ENCODE data around the gene SVIL. TPM values are rescaled to one million over a fixed set of nuclear protein-coding genes. Genes with fewer than 3 reads are reported as not detected.

SVIL gene
- total and polyA plus RNA-seq, 2 donors (not counting 1 experiment from before 2014, with no cell fraction given): 17.7 to 94.3 TPM

DNA sequence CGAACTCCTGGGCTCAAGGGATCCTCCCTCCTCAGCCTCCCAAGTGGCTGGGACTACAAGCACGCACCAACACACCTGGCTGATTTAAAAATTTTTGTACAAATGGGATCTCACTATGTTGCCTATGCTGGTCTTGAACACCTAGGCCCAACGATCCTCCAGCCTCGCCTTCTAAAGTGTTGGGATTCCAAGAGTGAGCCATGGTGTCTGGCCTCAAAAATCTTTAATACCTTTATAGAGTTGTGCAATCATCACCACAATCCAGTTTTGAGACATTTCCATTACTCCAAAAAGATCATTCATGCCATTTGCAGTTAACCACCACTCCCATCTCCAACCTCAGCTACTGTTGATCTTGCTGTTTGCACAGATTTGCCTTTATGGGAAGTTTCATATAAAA, 180.5 kb downstream of the SVIL start:
- Histone ChIP-seq H3K4me2 (ENCODE audit: extremely low read depth, insufficient read depth, low read length) (no peak overlapping the region), H4K20me1 (ENCODE audit: control insufficient read depth, extremely low read depth, insufficient read depth, low read length) (no peaks in the 10 kb centered on the region), H3K4me3 (replicated peaks in 1 of 4; ENCODE audit: control extremely low read depth in 1 of 4, insufficient read depth in 1 of 4, low read depth in 3 of 4, low read length in 4 of 4) (no peak overlapping the region), H3K4me1 (ENCODE audit: control insufficient read depth, extremely low read depth, insufficient read depth, low read length) (no peaks in the 10 kb centered on the region), H3K9ac (ENCODE audit: insufficient read depth, low read length) (no peak overlapping the region), H3K36me3 (ENCODE audit: control insufficient read depth, insufficient read depth, low read length) (peaks cover 3% of the 10 kb centered on the region), H3K27me3 (ENCODE audit: control insufficient read depth, insufficient read depth, low read length) (no peaks in the 10 kb centered on the region), H2AFZ (ENCODE audit: low read length) (no peak overlapping the region), H3K79me2 (ENCODE audit: control insufficient read depth, insufficient read depth, low read length) (no peaks in the 10 kb centered on the region), H3K27ac (ENCODE audit: insufficient read depth, low read length) (no peak overlapping the region), H3K9me3 (ENCODE audit: control insufficient read depth, insufficient read depth, low read depth, low read length) (no peaks in the 10 kb centered on the region)
- TF ChIP-seq EZH2 (IDR thresholded peaks at IDR 0.05; ENCODE audit: low read length, missing control alignments): no peak
- TF ChIP-seq, protein P1, sequence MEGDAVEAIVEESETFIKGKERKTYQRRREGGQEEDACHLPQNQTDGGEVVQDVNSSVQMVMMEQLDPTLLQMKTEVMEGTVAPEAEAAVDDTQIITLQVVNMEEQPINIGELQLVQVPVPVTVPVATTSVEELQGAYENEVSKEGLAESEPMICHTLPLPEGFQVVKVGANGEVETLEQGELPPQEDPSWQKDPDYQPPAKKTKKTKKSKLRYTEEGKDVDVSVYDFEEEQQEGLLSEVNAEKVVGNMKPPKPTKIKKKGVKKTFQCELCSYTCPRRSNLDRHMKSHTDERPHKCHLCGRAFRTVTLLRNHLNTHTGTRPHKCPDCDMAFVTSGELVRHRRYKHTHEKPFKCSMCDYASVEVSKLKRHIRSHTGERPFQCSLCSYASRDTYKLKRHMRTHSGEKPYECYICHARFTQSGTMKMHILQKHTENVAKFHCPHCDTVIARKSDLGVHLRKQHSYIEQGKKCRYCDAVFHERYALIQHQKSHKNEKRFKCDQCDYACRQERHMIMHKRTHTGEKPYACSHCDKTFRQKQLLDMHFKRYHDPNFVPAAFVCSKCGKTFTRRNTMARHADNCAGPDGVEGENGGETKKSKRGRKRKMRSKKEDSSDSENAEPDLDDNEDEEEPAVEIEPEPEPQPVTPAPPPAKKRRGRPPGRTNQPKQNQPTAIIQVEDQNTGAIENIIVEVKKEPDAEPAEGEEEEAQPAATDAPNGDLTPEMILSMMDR (conservative IDR thresholded peaks at IDR 0.05 in 1 of 2, IDR thresholded peaks at IDR 0.05 in 1 of 2; ENCODE audit: low read depth in 1 of 2, low read length in 2 of 2): no peak
- DNase-seq (ENCODE audit: low read depth in 2 of 2): no peak

DNA sequence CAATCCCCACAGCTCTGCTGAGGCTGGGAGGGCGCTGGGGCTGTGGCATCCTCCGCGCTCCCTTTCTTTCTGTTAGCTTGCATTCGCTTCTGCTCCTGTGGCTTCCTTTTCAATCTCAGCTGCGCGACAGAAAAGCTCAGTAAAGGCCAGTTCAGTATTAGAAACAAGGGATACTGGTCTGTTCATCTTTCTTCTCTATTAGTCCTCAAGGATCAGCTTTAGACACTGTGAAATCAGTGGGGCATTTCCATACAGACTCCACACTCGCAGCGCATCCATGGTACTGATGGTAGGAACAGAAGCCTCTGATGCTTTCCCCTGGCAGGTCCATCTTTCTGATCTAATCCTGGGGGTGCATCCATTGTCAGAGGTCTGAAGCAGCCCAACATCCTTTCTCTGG, 182.2 kb downstream of the SVIL start:
- Histone ChIP-seq H3K9ac (ENCODE audit: insufficient read depth, low read length) (no peak overlapping the region), H3K4me2 (ENCODE audit: extremely low read depth, insufficient read depth, low read length) (no peak overlapping the region), H3K9me3 (ENCODE audit: control insufficient read depth, insufficient read depth, low read depth, low read length) (no peaks in the 10 kb centered on the region), H4K20me1 (ENCODE audit: control insufficient read depth, extremely low read depth, insufficient read depth, low read length) (no peaks in the 10 kb centered on the region), H3K4me3 (replicated peaks in 1 of 4; ENCODE audit: control extremely low read depth in 1 of 4, insufficient read depth in 1 of 4, low read depth in 3 of 4, low read length in 4 of 4) (no peak overlapping the region), H2AFZ (ENCODE audit: low read length) (no peak overlapping the region), H3K4me1 (ENCODE audit: control insufficient read depth, extremely low read depth, insufficient read depth, low read length) (no peaks in the 10 kb centered on the region), H3K27me3 (ENCODE audit: control insufficient read depth, insufficient read depth, low read length) (no peaks in the 10 kb centered on the region), H3K36me3 (ENCODE audit: control insufficient read depth, insufficient read depth, low read length) (peaks cover 3% of the 10 kb centered on the region), H3K79me2 (ENCODE audit: control insufficient read depth, insufficient read depth, low read length) (no peaks in the 10 kb centered on the region), H3K27ac (ENCODE audit: insufficient read depth, low read length) (no peak overlapping the region)
- no peak for DNase-seq (ENCODE audit: low read depth in 2 of 2)
- TF ChIP-seq, protein P1 (conservative IDR thresholded peaks at IDR 0.05 in 1 of 2, IDR thresholded peaks at IDR 0.05 in 1 of 2; ENCODE audit: low read depth in 1 of 2, low read length in 2 of 2): no peak
- no peak for TF ChIP-seq EZH2 (IDR thresholded peaks at IDR 0.05; ENCODE audit: low read length, missing control alignments)

DNA sequence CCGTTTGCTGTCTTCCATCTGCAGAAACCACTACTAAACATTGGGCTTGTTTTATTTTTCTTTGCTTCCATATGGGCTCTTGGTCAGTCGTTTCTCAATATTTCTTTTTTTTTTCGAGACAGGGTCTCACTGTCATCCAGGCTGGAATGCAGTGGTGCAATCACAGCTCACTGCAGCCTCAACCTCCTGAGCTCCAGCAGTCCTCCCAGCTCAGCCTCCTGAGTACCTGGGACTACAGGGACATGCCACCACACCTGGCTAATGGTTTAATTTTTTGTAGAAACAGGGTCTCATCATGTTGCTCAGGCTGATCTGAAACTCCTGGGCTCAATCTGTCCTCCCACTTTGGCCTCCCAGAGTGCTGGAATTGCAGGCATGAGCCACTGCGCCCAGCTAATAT, 182.8 kb downstream of the SVIL start:
- no peak for TF ChIP-seq EZH2 (IDR thresholded peaks at IDR 0.05; ENCODE audit: low read length, missing control alignments)
- TF ChIP-seq, protein P1 (conservative IDR thresholded peaks at IDR 0.05 in 1 of 2, IDR thresholded peaks at IDR 0.05 in 1 of 2; ENCODE audit: low read depth in 1 of 2, low read length in 2 of 2): no peak
- Histone ChIP-seq H3K4me2 (ENCODE audit: extremely low read depth, insufficient read depth, low read length) (no peak overlapping the region), H3K36me3 (ENCODE audit: control insufficient read depth, insufficient read depth, low read length) (peaks cover 3% of the 10 kb centered on the region), H3K79me2 (ENCODE audit: control insufficient read depth, insufficient read depth, low read length) (no peaks in the 10 kb centered on the region), H4K20me1 (ENCODE audit: control insufficient read depth, extremely low read depth, insufficient read depth, low read length) (no peaks in the 10 kb centered on the region), H3K4me3 (replicated peaks in 1 of 4; ENCODE audit: control extremely low read depth in 1 of 4, insufficient read depth in 1 of 4, low read depth in 3 of 4, low read length in 4 of 4) (no peak overlapping the region), H2AFZ (ENCODE audit: low read length) (no peak overlapping the region), H3K27me3 (ENCODE audit: control insufficient read depth, insufficient read depth, low read length) (no peaks in the 10 kb centered on the region), H3K27ac (ENCODE audit: insufficient read depth, low read length) (no peak overlapping the region), H3K4me1 (ENCODE audit: control insufficient read depth, extremely low read depth, insufficient read depth, low read length) (no peaks in the 10 kb centered on the region), H3K9me3 (ENCODE audit: control insufficient read depth, insufficient read depth, low read depth, low read length) (no peaks in the 10 kb centered on the region), H3K9ac (ENCODE audit: insufficient read depth, low read length) (no peak overlapping the region)
- DNase-seq (ENCODE audit: low read depth in 2 of 2): no peak

Data from fibroblast of lung (primary cell).